WTC11 (cell line): Measurements from ENCODE around the gene CGREF1. TPM values are rescaled to one million over a fixed set of nuclear protein-coding genes. Genes with fewer than 3 reads are reported as not detected.

ENCODE experiments used
- ATAC-seq: fragments of 200-7000 bp; cut with Tn5 transposase; 2 replicates; pipeline ENCODE4 v1.10.0; 2021; ENCODE audit warnings: mild to moderate bottlenecking, moderate library complexity
- CTCF ChIA-PET: fragments of 300-600 bp; sonication (Branson Sonifier 250); formaldehyde crosslinking; loops from one replicate; lab custom pipeline; 2021; ENCODE audit warnings: antibody characterized with exemption; lab: Charles Lee
- POLR2A ChIA-PET: fragments of 350-600 bp; sonication (Branson Sonifier 250); formaldehyde crosslinking; loops from one replicate; lab custom pipeline; 2021; ENCODE audit warnings: antibody characterized with exemption; lab: Charles Lee
- DNase-seq: peaks from one replicate; pipeline ENCODE4 v3.0.0; 2021; ENCODE audit warnings: low spot score
- H3K27ac Mint-ChIP-seq: 2 replicates; pipeline ENCODE4 v1.8.0; 2021; ENCODE audit warnings: mixed read lengths
- H3K27me3 Mint-ChIP-seq: 2 replicates; pipeline ENCODE4 v1.8.0; 2021; ENCODE audit warnings: low read depth, mild to moderate bottlenecking, moderate library complexity, mixed read lengths
- H3K36me3 Mint-ChIP-seq: 2 replicates; pipeline ENCODE4 v1.8.0; 2021; ENCODE audit warnings: mixed read lengths
- H3K4me1 Mint-ChIP-seq: 2 replicates; pipeline ENCODE4 v1.8.0; 2022; ENCODE audit warnings: mixed read lengths
- H3K4me3 Mint-ChIP-seq: 2 replicates; pipeline ENCODE4 v1.8.0; 2021; ENCODE audit warnings: mild to moderate bottlenecking, moderate library complexity, mixed read lengths
- H3K9me3 Mint-ChIP-seq: 2 replicates; pipeline ENCODE4 v1.8.0; 2021; ENCODE audit warnings: mixed read lengths
- AFF4 ChIP-seq: sonication (generic); formaldehyde crosslinking; IDR thresholded peaks from 2 replicates; pipeline ENCODE4 v1.8.1; 2023; ENCODE audit warnings: mild to moderate bottlenecking, missing genetic modification reagents, borderline replicate concordance
- CBFB ChIP-seq: sonication (generic); formaldehyde crosslinking; IDR thresholded peaks from 2 replicates; pipeline ENCODE4 v1.8.1; 2022; ENCODE audit warnings: mild to moderate bottlenecking, low read depth, missing genetic modification reagents
- CDX4 ChIP-seq: fragments of 250-450 bp; sonication (Bioruptor Pico); IDR thresholded peaks from 2 replicates; pipeline ENCODE4 v1.9.0; 2021; ENCODE audit warnings: moderate library complexity, mild to moderate bottlenecking, inconsistent platforms, borderline replicate concordance
- ESRRA ChIP-seq: sonication (generic); formaldehyde crosslinking; IDR thresholded peaks from 2 replicates; pipeline ENCODE4 v1.8.1; 2022; ENCODE audit warnings: mild to moderate bottlenecking, missing genetic modification reagents, borderline replicate concordance
- GABPB1 ChIP-seq: sonication (generic); formaldehyde crosslinking; IDR thresholded peaks from 2 replicates; pipeline ENCODE4 v1.8.1; 2023; ENCODE audit warnings: mild to moderate bottlenecking, missing genetic modification reagents
- GTF2I ChIP-seq: fragments of 250-450 bp; sonication (Bioruptor Pico); conservative IDR thresholded peaks from 2 replicates; pipeline ENCODE4 v1.4.0; 2021; ENCODE audit warnings: mild to moderate bottlenecking
- HMGA2 ChIP-seq: fragments of 250-450 bp; sonication (Bioruptor Pico); IDR thresholded peaks from 2 replicates; pipeline ENCODE4 v1.4.0; 2021; ENCODE audit warnings: mild to moderate bottlenecking, moderate library complexity
- JAZF1 ChIP-seq: fragments of 250-450 bp; sonication (Bioruptor Pico); IDR thresholded peaks from 2 replicates; pipeline ENCODE4 v1.9.0; 2021; ENCODE audit warnings: moderate library complexity, mild to moderate bottlenecking, inconsistent platforms
- JUN ChIP-seq: sonication (generic); formaldehyde crosslinking; IDR thresholded peaks from 2 replicates; pipeline ENCODE4 v1.8.0; 2023; ENCODE audit warnings: mild to moderate bottlenecking, missing genetic modification reagents
- KAT7 ChIP-seq: sonication (generic); formaldehyde crosslinking; IDR thresholded peaks from 2 replicates; pipeline ENCODE4 v1.8.1; 2023; ENCODE audit warnings: missing genetic modification reagents, mild to moderate bottlenecking, borderline replicate concordance
- NR1H2 ChIP-seq: sonication (generic); formaldehyde crosslinking; IDR thresholded peaks from 2 replicates; pipeline ENCODE4 v1.9.0; 2021; ENCODE audit warnings: mild to moderate bottlenecking, moderate library complexity, missing genetic modification reagents
- OVOL2 ChIP-seq: fragments of 250-450 bp; sonication (Bioruptor Pico); IDR thresholded peaks from 2 replicates; pipeline ENCODE4 v1.9.0; 2021; ENCODE audit warnings: mild to moderate bottlenecking, borderline replicate concordance
- TCF7 ChIP-seq: sonication (generic); formaldehyde crosslinking; IDR thresholded peaks from 2 replicates; pipeline ENCODE4 v1.8.0; 2022; ENCODE audit warnings: mild to moderate bottlenecking, low read depth, missing genetic modification reagents, moderate library complexity
- TEAD1 ChIP-seq: sonication (generic); formaldehyde crosslinking; IDR thresholded peaks from 2 replicates; pipeline ENCODE4 v1.8.0; 2022; ENCODE audit warnings: mild to moderate bottlenecking, missing genetic modification reagents
- USF2 ChIP-seq: sonication (generic); formaldehyde crosslinking; IDR thresholded peaks from 2 replicates; pipeline ENCODE4 v1.8.1; 2023; ENCODE audit warnings: mild to moderate bottlenecking, missing genetic modification reagents, moderate library complexity
- ZNF138 ChIP-seq: sonication (generic); formaldehyde crosslinking; conservative IDR thresholded peaks from 2 replicates; pipeline ENCODE4 v1.8.1; 2022; ENCODE audit warnings: mild to moderate bottlenecking, moderate library complexity, missing genetic modification reagents
- ZNF232 ChIP-seq: sonication (generic); formaldehyde crosslinking; IDR thresholded peaks from 2 replicates; pipeline ENCODE4 v1.8.0; 2022; ENCODE audit warnings: mild to moderate bottlenecking, missing genetic modification reagents
- ZNF281 ChIP-seq: sonication (generic); formaldehyde crosslinking; IDR thresholded peaks from 2 replicates; pipeline ENCODE4 v1.8.0; 2023; ENCODE audit warnings: mild to moderate bottlenecking, missing genetic modification reagents
- total RNA-seq: library from RNA; stranded (reverse); gene quantifications from 3 replicates; pipeline ENCODE4 v1.2.3, GENCODE V29; 2021
- TF ChIP-seq, protein P1 (sequence below): fragments of 250-450 bp; sonication (Bioruptor Pico); IDR thresholded peaks from 2 replicates; pipeline ENCODE4 v1.9.0; 2021; ENCODE audit warnings: mild to moderate bottlenecking, borderline replicate concordance
- TF ChIP-seq, protein P2 (sequence below): sonication (generic); formaldehyde crosslinking; IDR thresholded peaks from 2 replicates; pipeline ENCODE4 v1.8.1; 2022; ENCODE audit warnings: mild to moderate bottlenecking, missing genetic modification reagents, moderate library complexity, borderline replicate concordance

The CGREF1 gene
- total RNA-seq, 1 experiment from 2014 or later: 3.5 TPM

DNA sequence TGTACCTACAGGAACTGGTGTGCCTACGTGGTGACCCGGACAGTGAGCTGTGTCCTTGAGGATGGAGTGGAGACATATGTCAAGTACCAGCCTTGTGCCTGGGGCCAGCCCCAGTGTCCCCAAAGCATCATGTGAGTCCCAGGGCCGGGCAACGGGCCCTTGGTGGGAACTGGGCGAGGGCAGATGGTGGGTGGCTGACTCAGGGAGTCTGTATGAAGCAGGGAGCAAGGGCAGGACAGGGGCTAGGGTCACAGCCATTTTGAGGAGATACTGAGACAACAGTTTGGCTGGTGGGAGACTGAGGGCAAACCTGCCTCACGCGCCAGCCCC lies 38.8 kb downstream of the CGREF1 start:
- H3K9me3 Mint-ChIP-seq: no peaks in the 10 kb centered on the region
- no peak overlapping the region for H3K27ac Mint-ChIP-seq
- POLR2A ChIA-PET: interaction anchor here (1.3 kb wide), 1 partner anchor 9 kb away, joined by 5 read pairs; the partner anchor contains the start of gene OST4
- TF ChIP-seq ZNF232 (CRISPR knock-in tag): no peak
- no peak for TF ChIP-seq GTF2I
- TF ChIP-seq ESRRA (CRISPR knock-in tag): no peak
- TF ChIP-seq GABPB1 (CRISPR knock-in tag): no peak
- TF ChIP-seq JUN (CRISPR knock-in tag): no peak
- no peak for TF ChIP-seq CDX4
- no peak for TF ChIP-seq USF2 (CRISPR knock-in tag)
- TF ChIP-seq, protein P1, sequence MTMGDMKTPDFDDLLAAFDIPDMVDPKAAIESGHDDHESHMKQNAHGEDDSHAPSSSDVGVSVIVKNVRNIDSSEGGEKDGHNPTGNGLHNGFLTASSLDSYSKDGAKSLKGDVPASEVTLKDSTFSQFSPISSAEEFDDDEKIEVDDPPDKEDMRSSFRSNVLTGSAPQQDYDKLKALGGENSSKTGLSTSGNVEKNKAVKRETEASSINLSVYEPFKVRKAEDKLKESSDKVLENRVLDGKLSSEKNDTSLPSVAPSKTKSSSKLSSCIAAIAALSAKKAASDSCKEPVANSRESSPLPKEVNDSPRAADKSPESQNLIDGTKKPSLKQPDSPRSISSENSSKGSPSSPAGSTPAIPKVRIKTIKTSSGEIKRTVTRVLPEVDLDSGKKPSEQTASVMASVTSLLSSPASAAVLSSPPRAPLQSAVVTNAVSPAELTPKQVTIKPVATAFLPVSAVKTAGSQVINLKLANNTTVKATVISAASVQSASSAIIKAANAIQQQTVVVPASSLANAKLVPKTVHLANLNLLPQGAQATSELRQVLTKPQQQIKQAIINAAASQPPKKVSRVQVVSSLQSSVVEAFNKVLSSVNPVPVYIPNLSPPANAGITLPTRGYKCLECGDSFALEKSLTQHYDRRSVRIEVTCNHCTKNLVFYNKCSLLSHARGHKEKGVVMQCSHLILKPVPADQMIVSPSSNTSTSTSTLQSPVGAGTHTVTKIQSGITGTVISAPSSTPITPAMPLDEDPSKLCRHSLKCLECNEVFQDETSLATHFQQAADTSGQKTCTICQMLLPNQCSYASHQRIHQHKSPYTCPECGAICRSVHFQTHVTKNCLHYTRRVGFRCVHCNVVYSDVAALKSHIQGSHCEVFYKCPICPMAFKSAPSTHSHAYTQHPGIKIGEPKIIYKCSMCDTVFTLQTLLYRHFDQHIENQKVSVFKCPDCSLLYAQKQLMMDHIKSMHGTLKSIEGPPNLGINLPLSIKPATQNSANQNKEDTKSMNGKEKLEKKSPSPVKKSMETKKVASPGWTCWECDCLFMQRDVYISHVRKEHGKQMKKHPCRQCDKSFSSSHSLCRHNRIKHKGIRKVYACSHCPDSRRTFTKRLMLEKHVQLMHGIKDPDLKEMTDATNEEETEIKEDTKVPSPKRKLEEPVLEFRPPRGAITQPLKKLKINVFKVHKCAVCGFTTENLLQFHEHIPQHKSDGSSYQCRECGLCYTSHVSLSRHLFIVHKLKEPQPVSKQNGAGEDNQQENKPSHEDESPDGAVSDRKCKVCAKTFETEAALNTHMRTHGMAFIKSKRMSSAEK (CRISPR knock-in tag): no peak
- no peak for TF ChIP-seq AFF4 (CRISPR knock-in tag)
- TF ChIP-seq, protein P2, sequence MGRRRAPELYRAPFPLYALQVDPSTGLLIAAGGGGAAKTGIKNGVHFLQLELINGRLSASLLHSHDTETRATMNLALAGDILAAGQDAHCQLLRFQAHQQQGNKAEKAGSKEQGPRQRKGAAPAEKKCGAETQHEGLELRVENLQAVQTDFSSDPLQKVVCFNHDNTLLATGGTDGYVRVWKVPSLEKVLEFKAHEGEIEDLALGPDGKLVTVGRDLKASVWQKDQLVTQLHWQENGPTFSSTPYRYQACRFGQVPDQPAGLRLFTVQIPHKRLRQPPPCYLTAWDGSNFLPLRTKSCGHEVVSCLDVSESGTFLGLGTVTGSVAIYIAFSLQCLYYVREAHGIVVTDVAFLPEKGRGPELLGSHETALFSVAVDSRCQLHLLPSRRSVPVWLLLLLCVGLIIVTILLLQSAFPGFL (CRISPR knock-in tag): no peak
- no peak for TF ChIP-seq TEAD1 (CRISPR knock-in tag)
- no peak for TF ChIP-seq HMGA2 (CRISPR knock-in tag)
- no peak for TF ChIP-seq TCF7 (CRISPR knock-in tag)
- no peak for TF ChIP-seq CBFB
- TF ChIP-seq OVOL2: no peak
- no peak for TF ChIP-seq NR1H2 (CRISPR knock-in tag)
- TF ChIP-seq JAZF1 (CRISPR knock-in tag): no peak
- no peak for TF ChIP-seq ZNF138
- no peak for TF ChIP-seq KAT7 (CRISPR knock-in tag)
- TF ChIP-seq ZNF281 (CRISPR knock-in tag): no peak
- DNase-seq (no peak), ATAC-seq (no peak)
- no peak overlapping the region for H3K4me3 Mint-ChIP-seq
- H3K4me1 Mint-ChIP-seq: peaks cover 22% of the 10 kb centered on the region
- CTCF ChIA-PET: interaction anchor here (1.0 to 1.7 kb wide), 4 partner anchors 8 to 234 kb away, joined by 3 to 29 read pairs (median 11); partner anchors contain the start of genes AGBL5 and OST4
- H3K36me3 Mint-ChIP-seq: no peaks in the 10 kb centered on the region
- H3K27me3 Mint-ChIP-seq: peaks cover 19% of the 10 kb centered on the region
